SK-N-SH treated with all-trans-retinoic acid at 6 μM for 48 hours (cell line): Measurements from ENCODE around the gene VPS35L.

Experiments used
- PPARA ChIP-seq: fragments of 250-450 bp; sonication (Bioruptor Pico); IDR thresholded peaks from 2 replicates; pipeline ENCODE4 v1.5.0; 2020; ENCODE audit warnings: mild to moderate bottlenecking, borderline replicate concordance
- TF ChIP-seq, protein P1 (sequence below): fragments of 250-450 bp; sonication (Bioruptor Pico); IDR thresholded peaks from 2 replicates; pipeline ENCODE4 v1.5.1; 2021; ENCODE audit warnings: mild to moderate bottlenecking, moderate library complexity

DNA sequence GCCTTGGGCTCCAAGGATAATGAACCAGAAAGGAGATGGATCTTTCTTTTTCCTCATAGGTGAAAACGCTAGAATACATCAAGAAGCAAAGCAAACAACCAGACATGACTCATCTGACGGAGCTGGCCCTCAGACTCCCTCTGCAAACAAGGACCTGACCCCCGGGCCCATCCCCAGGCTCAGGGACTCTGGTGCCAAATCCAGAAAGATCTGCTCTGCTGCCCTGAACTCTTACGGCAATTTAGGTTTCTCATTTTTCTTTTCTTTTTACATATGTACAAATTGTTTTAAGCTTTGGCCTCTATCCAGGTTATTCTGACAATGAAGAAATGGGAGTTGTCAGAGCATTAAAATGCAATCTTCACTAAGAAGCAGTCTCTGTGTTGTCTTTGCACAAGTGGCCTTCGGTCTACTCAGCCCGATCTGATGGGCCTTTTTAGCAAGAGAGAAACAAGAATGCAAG, 144.8 kb downstream of the VPS35L start:
- TF ChIP-seq, protein P1, sequence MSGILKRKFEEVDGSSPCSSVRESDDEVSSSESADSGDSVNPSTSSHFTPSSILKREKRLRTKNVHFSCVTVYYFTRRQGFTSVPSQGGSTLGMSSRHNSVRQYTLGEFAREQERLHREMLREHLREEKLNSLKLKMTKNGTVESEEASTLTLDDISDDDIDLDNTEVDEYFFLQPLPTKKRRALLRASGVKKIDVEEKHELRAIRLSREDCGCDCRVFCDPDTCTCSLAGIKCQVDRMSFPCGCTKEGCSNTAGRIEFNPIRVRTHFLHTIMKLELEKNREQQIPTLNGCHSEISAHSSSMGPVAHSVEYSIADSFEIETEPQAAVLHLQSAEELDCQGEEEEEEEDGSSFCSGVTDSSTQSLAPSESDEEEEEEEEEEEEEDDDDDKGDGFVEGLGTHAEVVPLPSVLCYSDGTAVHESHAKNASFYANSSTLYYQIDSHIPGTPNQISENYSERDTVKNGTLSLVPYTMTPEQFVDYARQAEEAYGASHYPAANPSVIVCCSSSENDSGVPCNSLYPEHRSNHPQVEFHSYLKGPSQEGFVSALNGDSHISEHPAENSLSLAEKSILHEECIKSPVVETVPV: no peak
- TF ChIP-seq PPARA (CRISPR knock-in tag): no peak
